ENCODE results near the gene UGT2B15.
"Not testable (repeated sequence)": the region's sequence is repeated elsewhere in the genome, so short reads cannot be mapped to it uniquely, and the experiment has no call there.

Gene UGT2B15

DNA sequence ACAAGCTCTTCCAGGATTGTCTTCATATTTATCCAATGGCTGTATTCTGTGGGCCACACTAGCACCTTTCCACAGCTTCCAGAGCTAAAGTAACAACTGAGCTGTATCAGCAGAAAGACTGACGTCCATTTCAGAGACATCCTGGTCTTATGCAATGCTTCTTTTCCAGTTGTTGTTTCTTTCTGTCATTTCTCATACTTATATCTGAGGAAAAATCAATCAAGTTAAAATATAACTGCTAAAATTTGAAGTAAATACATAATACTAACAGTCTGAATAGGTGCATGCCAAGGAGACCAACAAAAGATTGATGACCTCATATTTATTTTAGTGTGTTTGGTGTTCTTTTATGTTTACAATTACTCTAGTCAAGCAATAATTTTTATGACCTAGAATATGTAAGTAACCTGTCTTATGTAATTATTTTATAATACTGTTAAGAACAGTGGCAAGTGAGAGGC is at the start of gene UGT2B15:
Gene UGT2B15 (minus strand): TSS at position 174 of the 461 bp plus-strand sequence. CDS start 34 bp downstream, at position 140.
- H3K36me3 ChIP-seq; H3K27me3 ChIP-seq (ENCODE audit: insufficient read depth, low read depth, severe bottlenecking); DNase-seq; H3K27ac ChIP-seq; H3K9me3 ChIP-seq (ENCODE audit: severe bottlenecking); H3K4me3 ChIP-seq (ENCODE audit: low read depth, low read length): not testable (repeated sequence)

DNA sequence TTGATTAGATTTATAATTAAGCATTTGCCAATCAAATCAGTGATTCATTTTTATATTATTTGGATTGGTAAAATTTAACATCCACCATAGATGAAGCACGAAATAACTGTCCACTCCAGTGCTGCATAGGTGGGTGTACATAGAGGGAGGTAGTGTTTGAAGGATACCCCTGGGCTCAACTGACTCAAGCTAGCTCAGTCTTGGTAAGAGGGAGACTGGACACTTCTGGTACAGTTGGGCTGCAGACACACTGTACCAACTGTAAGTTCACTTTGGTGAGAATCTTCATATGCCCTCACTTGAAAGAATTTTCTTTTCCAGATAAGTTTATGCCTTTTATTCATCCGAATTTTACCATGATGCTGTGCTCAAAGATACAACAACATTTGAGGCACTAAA is 48.6 kb upstream of the UGT2B15 start:
- no peak for DNase-seq
- TF ChIP-seq, protein P1, sequence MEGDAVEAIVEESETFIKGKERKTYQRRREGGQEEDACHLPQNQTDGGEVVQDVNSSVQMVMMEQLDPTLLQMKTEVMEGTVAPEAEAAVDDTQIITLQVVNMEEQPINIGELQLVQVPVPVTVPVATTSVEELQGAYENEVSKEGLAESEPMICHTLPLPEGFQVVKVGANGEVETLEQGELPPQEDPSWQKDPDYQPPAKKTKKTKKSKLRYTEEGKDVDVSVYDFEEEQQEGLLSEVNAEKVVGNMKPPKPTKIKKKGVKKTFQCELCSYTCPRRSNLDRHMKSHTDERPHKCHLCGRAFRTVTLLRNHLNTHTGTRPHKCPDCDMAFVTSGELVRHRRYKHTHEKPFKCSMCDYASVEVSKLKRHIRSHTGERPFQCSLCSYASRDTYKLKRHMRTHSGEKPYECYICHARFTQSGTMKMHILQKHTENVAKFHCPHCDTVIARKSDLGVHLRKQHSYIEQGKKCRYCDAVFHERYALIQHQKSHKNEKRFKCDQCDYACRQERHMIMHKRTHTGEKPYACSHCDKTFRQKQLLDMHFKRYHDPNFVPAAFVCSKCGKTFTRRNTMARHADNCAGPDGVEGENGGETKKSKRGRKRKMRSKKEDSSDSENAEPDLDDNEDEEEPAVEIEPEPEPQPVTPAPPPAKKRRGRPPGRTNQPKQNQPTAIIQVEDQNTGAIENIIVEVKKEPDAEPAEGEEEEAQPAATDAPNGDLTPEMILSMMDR (IDR thresholded peaks at IDR 0.05; ENCODE audit: low read depth, low read length) = no peak
- Histone ChIP-seq H3K4me3 (ENCODE audit: low read depth, low read length) (no peak overlapping the region), H3K27ac (no peak overlapping the region), H3K27me3 (ENCODE audit: insufficient read depth, low read depth, severe bottlenecking) (no peaks in the 10 kb centered on the region), H3K36me3 (no peaks in the 10 kb centered on the region), H3K9me3 (ENCODE audit: severe bottlenecking) (no peaks in the 10 kb centered on the region)

DNA sequence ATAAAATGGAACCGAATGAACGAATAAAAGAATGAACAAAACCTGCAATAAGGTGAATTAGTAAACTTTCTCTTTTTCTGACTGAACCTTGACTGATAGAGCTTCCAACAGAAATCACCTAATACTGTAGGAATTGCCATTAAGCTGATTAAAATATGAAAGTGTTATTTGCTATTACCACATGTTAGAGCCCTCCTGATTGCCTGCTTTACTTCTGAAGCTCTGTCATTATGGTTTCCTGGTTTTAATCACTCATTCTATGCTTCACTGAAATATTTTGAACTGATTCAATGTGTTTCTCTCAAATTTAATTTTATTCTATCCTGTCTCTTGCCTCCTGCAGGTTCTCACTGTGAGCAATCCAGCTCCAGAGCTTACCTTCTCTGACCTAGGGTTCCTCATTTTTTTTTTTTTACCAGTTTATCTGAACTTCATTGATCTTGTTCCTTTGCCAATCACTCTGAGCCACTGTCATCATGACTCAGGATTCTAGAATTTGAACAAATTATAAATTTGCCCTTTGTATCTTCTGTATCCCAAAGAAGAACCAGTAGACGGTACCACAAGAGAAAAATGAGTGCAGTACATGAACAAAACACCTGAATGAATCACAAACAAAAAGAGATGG is 48.1 kb upstream of the UGT2B15 start:
- Histone ChIP-seq H3K27me3 (ENCODE audit: insufficient read depth, low read depth, severe bottlenecking) (no peaks in the 10 kb centered on the region), H3K36me3 (no peaks in the 10 kb centered on the region), H3K4me3 (ENCODE audit: low read depth, low read length) (no peak overlapping the region), H3K27ac (no peak overlapping the region), H3K9me3 (ENCODE audit: severe bottlenecking) (no peaks in the 10 kb centered on the region)
- no peak for DNase-seq
- TF ChIP-seq, protein P1 (IDR thresholded peaks at IDR 0.05; ENCODE audit: low read depth, low read length) = no peak

DNA sequence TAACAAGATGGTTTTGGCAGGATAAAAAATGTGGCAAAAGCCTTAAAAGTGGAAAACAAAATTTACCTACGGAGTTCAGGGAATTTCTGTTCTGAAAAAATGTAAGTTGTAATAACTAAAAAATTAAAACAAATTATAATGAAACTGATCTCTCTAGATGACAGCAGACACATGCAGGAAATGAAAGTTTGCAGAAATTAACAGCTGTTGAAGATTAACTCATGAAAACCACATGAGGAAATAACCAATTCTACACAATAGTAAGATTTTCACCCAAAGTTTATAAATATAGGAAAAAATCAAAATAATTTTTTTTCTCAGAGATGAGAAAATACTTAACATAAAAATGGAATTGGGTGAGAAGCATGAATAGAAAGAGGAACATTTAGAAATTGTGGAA is 47.5 kb upstream of the UGT2B15 start:
- DNase-seq = no peak
- Histone ChIP-seq H3K27ac (no peak overlapping the region), H3K36me3 (no peaks in the 10 kb centered on the region), H3K27me3 (ENCODE audit: insufficient read depth, low read depth, severe bottlenecking) (no peaks in the 10 kb centered on the region), H3K4me3 (ENCODE audit: low read depth, low read length) (no peak overlapping the region), H3K9me3 (ENCODE audit: severe bottlenecking) (no peaks in the 10 kb centered on the region)
- TF ChIP-seq, protein P1 (IDR thresholded peaks at IDR 0.05; ENCODE audit: low read depth, low read length) = no peak

DNA sequence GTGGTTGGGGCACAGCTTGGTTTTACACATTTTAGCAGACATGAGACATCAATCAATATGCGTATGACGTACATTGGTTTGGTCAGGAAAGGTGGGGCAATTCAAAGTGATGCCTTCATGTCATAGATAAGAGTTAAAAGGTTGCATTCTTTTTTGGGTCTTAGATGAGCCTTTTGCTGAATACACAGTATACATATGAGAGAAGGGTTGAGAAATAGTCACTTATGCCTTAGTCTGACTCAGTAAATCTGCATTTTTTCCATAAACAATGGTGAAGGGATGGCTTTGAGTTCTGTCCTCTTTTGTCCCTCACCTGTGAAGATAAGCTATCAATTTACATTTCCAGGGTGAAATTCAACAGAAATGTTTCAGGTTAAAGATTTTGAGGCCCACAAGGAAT is 43.9 kb upstream of the UGT2B15 start:
- no peak for DNase-seq
- no peaks in the 10 kb centered on the region for H3K9me3 ChIP-seq (ENCODE audit: severe bottlenecking)
- H3K4me3 ChIP-seq (ENCODE audit: low read depth, low read length) = no peak overlapping the region
- H3K27ac ChIP-seq = no peak overlapping the region
- TF ChIP-seq, protein P1 (IDR thresholded peaks at IDR 0.05; ENCODE audit: low read depth, low read length) = no peak
- H3K27me3 ChIP-seq (ENCODE audit: insufficient read depth, low read depth, severe bottlenecking) = no peaks in the 10 kb centered on the region
- no peaks in the 10 kb centered on the region for H3K36me3 ChIP-seq

DNA sequence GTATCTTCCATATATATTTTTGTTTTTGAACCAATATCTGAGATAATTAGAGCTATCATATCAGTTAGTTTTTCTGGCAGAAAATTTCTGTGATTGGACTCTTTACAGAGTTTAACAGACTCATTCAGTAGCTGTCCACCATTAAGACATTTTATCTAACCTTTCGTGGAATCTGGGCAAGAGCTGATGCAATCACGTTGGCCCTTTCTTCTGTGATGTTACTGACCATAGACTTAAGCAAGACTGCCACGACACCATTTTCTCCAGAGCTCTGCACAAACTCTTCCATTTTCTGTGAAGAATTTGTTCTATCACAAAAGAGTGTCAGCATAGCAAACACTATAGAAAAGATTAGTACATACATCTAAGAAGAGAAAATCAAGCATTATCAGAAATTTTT is 41.8 kb upstream of the UGT2B15 start:
- TF ChIP-seq, protein P1 (IDR thresholded peaks at IDR 0.05; ENCODE audit: low read depth, low read length) = no peak
- H3K27me3 ChIP-seq (ENCODE audit: insufficient read depth, low read depth, severe bottlenecking) = no peaks in the 10 kb centered on the region
- no peak overlapping the region for H3K27ac ChIP-seq
- H3K36me3 ChIP-seq = no peaks in the 10 kb centered on the region
- H3K9me3 ChIP-seq (ENCODE audit: severe bottlenecking) = no peaks in the 10 kb centered on the region
- H3K4me3 ChIP-seq (ENCODE audit: low read depth, low read length) = no peak overlapping the region
- DNase-seq = no peak

Data from WERI-Rb-1 (cell line).